ENCODE measurements around the gene CISTR.
"Not testable (repeated sequence)": the region's sequence is repeated elsewhere in the genome, so short reads cannot be mapped to it uniquely, and the experiment has no call there.

CISTR gene

DNA sequence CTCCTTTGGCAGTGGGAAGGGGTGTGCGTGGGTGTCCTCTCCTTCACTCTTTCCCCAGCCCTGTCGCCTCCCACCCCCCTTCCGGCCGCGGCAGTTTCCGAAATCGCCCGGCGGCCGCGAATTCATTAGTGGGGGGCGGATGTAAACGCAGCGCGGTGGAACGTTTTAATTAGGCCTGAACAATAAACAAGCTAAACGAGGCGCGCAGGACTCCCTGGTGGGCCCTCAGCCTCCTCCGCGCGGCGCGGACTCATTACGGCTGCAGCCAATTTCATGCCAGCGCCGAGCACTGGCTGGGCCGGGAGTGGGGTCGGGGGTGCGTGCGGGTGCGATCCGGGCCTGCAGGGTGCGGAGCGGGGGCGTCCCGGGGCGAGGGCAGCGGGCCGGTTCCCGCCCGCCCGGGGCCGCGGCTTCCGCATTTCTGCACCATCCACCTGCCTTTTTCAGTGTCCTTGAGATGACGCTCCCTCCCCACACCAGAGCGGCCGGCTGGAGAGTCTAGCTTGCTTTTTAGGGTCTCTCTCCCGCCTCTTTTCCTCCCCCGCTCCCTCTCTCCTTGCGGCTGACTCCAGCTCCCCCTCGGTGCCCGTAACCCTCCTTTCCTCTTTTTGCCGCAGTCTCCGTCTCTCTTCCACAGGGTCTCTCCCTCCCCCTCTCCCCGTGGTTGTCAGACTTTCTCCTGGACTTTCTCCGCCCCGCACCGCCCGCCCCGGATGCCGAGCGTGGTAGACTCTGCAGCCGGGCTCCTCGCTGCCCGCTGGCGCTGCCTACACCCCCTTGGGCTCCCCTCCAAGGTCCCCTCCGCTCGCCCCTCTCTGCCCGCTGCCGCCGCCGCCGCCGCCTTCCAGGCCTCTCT lies at the start of gene CISTR:
Gene CISTR (minus strand): TSS at position 644 of the 856 bp plus-strand sequence.
- DNase-seq = no peak
- in situ Hi-C loops (cut with HindIII; ENCODE audit: low pct_ligation_motif_present, low pct_unique_long_range_greater_than_20kb, low sequenced_read_pairs) = no loop called here

DNA sequence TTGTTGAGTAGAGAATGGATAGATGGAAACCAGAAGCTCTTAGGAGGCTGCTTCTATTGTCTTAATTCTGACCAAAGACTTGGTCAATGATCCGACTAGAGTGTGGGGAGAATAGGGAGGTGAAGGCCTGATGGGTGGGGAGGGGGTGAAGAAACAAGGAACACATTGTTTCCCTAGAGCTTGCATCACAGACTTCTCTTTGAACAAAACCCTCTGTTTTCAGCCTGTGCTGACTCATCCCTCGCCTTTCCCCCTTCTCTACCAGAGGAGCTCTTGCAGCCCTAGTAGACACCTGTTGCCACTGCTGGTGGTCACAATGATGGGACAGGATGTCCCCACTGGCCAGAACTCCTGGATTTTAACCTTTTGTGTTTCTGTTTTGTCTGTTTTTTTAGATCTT lies 46.8 kb upstream of the CISTR start:
- in situ Hi-C loops (cut with HindIII; ENCODE audit: low pct_ligation_motif_present, low pct_unique_long_range_greater_than_20kb, low sequenced_read_pairs) = no loop called here
- DNase-seq = no peak

DNA sequence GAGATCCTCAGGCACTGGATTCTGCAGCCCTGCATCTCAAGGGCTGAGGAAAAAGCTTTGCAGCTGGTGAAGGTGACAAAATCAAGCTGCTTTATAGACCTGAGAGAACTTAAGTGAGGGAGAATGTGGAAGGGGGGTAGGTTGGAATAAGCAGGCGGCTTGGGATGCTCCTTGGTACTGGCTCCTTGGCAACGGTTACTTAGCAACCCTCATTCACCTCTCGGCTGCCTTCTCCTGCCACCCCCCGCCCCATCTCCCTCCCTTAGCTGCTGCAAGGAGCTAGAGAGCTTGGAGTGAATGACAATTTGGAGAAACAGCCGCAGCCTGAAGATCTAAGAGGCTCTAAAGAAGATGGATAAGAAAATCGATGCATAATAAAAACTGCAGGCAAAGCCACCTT lies 44.1 kb upstream of the CISTR start:
- in situ Hi-C loops (cut with HindIII; ENCODE audit: low pct_ligation_motif_present, low pct_unique_long_range_greater_than_20kb, low sequenced_read_pairs) = no loop called here
- no peak for DNase-seq

DNA sequence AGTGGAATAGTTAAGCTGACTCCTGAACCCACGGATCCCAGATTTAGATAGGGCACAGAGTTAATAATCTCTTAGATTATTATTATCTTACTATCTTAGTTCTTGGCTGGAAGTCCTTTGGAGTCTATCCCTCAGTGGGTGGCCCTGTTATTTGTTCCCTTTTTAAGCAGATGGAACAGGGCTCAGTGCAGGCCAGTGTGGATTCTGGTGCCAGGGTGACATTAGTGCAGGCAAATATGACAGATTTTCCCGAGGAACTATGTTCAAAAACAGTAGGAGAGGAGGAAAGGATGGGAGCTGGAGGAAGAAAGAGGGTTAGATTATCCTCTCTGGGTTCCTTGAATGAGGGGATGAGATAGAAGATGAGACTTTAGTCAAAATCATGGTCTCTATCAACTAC lies 41.4 kb upstream of the CISTR start:
- in situ Hi-C loops (cut with HindIII; ENCODE audit: low pct_ligation_motif_present, low pct_unique_long_range_greater_than_20kb, low sequenced_read_pairs) = no loop called here
- DNase-seq = no peak

DNA sequence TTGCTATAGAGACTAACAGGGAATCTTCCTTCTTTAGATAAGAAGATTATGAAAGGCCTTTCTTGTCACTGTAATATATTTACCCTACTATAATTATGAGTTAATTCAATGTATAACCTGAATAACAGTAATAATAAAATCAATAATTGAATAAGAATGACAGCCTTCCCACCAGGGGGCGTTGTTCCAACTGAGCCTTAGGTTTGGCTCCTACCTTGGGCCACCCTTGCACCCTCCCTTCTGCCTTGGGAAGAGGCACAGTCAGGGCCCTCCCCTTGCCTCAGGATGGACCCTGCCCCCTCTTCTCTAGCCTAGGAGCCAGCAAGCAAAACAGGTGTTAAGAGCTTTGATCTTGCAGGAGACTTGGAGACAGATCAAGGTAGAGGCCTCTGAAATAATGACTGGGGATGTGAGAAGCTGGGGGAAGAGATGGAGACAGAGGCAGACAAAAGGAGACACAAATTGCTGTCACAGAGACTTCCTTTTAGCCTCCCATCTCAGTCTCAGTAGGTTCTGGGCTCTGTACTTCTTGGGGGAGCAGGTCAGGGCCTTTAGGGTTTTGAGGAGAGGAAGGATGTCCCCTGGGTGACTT lies 40.1 kb upstream of the CISTR start:
- peak; percentile 54 for DNase-seq
- in situ Hi-C loops (cut with HindIII; ENCODE audit: low pct_ligation_motif_present, low pct_unique_long_range_greater_than_20kb, low sequenced_read_pairs) = no loop called here

DNA sequence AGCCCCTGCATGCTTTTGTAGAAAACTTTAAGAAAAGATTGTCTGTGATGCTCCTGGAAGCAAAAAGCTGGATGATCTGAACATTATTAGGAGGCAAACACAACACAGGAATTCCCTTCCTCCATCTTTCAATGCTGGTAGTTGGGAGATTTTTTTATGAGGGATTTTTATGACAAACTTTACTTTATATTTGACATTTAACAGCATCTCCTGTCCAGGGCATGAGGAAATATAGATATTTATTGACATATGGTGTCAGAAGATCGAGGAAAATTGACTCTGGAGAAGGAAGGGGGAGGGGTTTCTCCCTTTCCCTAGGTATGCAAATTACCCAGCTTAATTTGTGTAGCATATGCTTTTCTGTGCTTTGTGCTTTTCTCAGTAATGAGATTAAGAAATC lies 37.8 kb upstream of the CISTR start:
- in situ Hi-C loops (cut with HindIII; ENCODE audit: low pct_ligation_motif_present, low pct_unique_long_range_greater_than_20kb, low sequenced_read_pairs) = no loop called here

DNA sequence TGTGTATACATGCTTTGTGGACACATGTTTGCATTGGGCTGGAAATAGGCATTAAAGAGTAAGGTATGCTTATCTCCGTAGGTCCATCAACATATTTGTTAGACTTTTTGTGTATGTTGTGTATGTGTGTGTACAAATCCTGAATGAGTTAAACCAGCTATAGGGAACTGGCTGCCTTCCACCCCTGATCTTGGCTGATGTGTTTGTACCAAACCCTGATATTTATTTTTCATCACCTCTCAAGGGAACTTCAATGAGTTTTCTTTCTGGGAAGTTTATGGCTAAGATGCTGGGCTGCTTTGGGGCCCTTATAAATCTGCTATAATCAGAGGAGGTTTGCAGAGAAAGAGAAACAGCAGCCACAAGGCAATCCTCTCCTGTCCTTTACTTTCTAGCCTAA lies 37.1 kb upstream of the CISTR start:
- DNase-seq = no peak
- in situ Hi-C loops (cut with HindIII; ENCODE audit: low pct_ligation_motif_present, low pct_unique_long_range_greater_than_20kb, low sequenced_read_pairs) = no loop called here

More for the DNA sequence above, 37.8 kb upstream of the CISTR start:
- DNase-seq = no peak

DNA sequence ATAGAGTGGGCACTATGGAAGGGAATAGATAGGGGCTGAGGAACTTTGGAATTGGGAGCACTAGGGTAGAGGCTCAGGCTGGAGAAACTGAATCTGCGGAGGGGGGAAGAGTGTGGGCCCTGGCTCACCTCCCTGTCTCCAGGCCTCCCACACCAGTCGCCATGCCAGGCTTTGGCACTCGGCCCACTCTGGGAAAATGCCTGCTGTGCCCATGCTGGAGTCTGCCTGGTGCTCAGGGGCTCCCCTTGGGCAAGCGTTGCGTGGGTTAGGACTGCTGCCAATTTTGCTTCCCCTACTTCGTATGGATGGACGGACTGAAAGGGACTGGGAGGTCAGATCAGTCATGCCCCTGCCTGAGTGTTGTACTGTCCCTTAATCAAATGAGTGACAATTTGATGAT lies 34.6 kb upstream of the CISTR start:
- DNase-seq = no peak
- in situ Hi-C loops (cut with HindIII; ENCODE audit: low pct_ligation_motif_present, low pct_unique_long_range_greater_than_20kb, low sequenced_read_pairs) = no loop called here

DNA sequence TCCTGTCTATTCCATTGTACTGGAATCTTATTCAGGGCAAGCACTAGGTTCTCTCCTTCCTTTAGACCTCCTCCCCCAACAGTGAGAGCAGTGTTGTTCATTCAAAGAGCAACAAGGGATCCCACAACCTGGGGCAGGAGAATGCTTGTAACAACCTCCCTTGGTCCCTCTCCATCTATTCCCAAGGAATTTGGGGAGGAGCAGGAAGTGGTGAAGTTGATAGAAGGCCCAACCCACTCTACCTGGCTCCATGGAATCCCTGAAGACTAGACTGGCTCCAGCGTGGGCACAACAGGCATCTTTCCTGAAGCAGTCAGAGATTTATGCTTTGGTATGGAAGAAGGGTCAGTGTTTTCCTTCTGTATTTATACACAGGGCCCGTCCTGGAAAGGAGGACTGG lies 33.4 kb upstream of the CISTR start:
- no peak for DNase-seq
- in situ Hi-C loops (cut with HindIII; ENCODE audit: low pct_ligation_motif_present, low pct_unique_long_range_greater_than_20kb, low sequenced_read_pairs) = no loop called here

DNA sequence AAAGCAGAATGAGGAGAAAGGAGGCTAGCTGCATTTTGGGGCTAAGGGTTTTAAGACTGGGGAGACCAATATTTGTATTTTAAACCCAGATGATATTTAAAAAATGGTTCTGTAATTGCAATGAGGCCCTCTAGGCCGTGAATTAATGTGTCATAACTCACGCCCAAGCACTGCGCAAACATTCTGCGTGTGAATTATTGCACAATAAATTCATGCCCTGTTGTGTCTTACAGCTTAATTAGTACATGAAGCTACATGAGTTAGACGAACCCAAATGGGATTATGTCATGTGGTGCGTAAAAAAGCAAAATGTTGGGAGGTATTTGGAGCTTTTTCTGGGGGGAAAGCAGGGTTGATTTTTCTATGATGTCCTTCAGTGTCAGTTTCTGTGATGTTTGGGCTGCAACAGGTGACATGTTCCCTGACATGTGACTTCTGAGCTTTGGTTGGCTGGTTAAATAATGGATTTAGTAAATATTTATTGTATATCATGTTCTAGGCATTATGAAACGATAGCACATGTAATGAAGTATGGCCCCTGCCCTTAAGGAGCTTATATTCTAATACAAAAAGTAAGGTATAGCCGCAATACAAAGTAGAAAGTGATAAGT lies 30.4 kb upstream of the CISTR start:
- in situ Hi-C loops (cut with HindIII; ENCODE audit: low pct_ligation_motif_present, low pct_unique_long_range_greater_than_20kb, low sequenced_read_pairs) = no loop called here
- DNase-seq = no peak

DNA sequence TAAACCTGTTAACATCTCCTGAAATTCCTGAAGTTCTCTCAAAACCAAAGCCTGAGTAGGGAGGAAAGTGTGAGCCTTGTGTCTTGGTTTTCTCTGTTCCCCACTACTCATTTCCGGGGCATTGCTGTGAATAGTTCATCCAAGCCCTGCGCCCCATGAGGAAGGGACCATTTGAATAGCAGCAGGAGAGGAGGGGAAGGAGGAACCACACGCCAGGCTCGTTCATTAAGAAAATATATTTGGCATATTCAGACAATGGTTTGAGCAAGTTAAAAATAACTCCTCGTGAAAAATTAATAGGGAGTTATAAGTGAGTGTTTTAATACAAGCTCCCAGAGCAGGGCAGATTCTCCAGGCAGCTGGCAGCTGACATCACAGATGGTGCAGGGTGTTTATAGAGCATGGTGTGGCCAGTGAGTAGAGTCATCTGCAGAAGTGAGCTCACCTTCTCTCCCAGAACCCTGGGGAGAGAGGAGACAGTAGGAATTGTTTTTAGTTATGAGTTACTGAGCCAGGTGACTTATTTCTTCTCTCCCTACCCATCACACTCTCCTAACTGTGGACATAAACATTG lies 29.5 kb upstream of the CISTR start:
- DNase-seq = no peak
- in situ Hi-C loops (cut with HindIII; ENCODE audit: low pct_ligation_motif_present, low pct_unique_long_range_greater_than_20kb, low sequenced_read_pairs) = no loop called here

DNA sequence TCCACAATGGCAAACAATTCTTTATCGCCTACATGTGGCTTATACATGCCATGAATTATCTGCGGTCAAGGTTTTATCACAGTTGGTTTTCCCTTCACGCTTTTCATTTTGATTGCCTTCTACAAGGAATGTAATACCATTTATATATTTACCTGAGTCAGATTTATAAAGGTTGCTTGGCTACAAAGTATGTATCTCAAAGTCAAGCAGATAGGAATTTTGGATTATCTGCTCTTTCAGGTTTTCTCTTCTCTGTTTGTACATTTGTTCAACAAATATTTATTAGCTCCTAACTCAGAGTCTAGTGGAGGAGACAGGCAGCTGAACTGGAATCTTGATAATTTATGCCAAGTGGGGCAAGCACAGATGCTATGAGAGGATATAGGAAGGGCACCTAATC lies 28.5 kb upstream of the CISTR start:
- DNase-seq = no peak
- in situ Hi-C loops (cut with HindIII; ENCODE audit: low pct_ligation_motif_present, low pct_unique_long_range_greater_than_20kb, low sequenced_read_pairs) = no loop called here

DNA sequence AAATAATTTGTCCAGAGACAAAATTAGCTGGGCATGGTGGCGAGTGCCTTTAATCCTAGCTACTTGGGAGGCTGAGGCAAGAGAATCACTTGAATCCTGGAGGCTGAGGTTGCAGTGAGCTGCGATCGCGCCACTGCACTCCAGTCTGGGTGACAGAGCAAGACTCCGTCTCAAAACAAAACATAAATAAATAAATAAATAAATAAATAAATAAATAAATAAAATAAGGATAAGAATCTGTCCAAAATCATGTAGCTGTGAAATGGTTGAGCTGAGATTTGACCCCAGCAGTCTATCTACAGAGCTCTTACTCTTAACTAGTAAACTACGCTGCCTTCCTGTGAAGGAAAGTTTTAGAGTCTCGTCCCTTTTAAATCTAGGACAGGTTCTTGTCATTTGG lies 27.9 kb upstream of the CISTR start:
- in situ Hi-C loops (cut with HindIII; ENCODE audit: low pct_ligation_motif_present, low pct_unique_long_range_greater_than_20kb, low sequenced_read_pairs); DNase-seq: not testable (repeated sequence)

DNA sequence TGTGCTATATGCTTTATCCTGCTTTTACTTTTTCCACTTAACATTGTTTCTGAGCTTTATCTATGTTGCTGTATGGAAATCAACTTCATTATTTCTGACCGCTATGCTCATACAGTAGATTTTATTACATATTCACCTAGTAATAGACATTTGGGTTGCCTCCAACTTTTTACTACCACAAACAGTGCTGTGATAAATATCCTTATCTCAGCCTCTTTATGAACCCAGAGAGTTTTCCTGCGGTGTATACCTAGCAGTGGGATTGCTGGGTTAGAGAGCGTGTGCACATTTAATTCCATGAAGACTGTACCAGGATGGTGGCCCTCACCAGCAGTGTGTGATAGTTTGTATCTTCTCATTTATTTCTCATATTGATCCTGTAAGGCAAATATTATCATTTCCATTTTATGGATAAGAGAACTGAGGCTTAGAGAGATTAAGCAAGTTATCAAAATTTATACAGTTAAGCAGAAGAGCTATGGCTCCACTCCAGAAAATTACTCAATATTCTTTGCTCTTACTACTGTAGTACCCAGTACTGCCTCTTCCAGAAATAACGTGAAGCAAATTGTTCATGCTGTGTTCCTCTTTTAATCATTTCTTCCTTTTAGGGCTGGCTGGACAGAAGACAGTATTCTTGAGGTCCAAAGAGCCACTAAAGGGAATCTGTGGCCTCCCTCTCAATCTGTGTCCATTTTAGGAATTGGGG lies 26.3 kb upstream of the CISTR start:
- no peak for DNase-seq
- in situ Hi-C loops (cut with HindIII; ENCODE audit: low pct_ligation_motif_present, low pct_unique_long_range_greater_than_20kb, low sequenced_read_pairs) = no loop called here

DNA sequence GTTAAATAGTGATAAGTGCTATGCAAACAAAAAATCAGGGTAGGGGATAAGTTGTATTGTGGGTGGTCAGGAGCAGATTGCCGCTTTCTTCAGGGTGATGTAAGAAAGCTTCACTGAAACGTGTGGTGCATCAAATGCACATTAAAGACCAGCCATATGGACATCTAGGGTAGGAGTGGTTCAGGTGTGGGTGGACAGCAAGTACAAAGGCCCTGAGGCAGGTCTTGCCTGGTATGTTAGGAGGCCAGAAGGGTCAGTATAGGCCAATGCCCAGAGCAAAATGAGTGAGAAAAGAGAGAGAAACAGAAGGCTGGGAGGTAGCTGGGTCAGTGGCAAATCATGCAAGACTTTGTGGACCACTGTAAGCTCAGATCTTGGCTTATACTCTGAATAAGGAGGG lies 25.6 kb upstream of the CISTR start:
- in situ Hi-C loops (cut with HindIII; ENCODE audit: low pct_ligation_motif_present, low pct_unique_long_range_greater_than_20kb, low sequenced_read_pairs) = no loop called here
- no peak for DNase-seq

DNA sequence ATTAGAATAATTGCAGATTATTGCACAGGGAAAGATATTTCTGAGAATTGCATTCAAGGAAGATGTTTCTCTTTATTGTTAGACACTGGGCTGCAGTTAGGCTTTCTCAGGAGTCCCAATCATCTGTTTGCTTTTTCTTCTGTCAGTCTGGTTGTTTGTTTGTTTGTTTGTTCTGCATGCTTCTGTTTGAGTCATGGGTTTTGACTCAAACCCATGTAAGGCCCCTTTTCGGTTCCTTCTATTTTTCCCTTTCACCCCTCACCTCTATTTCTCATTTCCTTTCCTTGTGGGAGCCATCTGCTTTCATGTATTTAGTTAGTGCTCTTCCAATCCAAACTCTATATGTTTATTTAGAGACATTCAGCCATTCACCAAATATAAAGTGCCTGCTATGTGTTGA lies 25.1 kb upstream of the CISTR start:
- in situ Hi-C loops (cut with HindIII; ENCODE audit: low pct_ligation_motif_present, low pct_unique_long_range_greater_than_20kb, low sequenced_read_pairs) = no loop called here
- no peak for DNase-seq

DNA sequence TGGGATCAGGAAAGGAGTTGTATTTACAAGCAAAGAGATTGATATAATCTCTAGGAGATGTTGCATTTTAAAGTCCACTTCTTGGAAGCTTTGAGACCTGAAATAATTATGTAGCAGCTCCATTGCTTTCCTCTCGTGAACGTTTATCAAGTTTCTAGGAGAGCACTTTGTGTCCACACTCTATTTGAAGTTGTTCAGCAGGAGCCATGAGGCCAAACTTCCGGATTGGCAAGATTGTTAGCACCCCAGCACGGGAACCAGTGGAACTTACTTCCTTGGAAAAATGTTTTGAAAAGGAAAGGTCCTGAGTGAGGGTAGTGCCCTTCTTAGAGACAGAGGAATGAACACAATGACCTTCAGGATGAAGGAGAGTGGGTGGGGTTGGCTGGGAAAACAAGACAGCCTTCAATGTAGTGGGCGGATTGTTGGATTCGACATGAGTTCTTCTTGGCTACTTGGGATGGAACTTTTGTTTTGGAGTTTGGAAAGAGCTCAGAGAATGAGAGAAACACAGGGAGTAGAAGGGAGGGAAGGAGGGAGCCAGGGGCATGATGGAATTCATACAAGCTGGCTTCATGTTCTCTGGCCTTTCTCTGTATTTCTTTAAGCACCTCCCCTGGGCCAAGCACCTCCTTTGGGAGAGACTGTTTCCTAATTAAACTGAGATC lies 23.8 kb upstream of the CISTR start:
- in situ Hi-C loops (cut with HindIII; ENCODE audit: low pct_ligation_motif_present, low pct_unique_long_range_greater_than_20kb, low sequenced_read_pairs) = no loop called here
- no peak for DNase-seq

DNA sequence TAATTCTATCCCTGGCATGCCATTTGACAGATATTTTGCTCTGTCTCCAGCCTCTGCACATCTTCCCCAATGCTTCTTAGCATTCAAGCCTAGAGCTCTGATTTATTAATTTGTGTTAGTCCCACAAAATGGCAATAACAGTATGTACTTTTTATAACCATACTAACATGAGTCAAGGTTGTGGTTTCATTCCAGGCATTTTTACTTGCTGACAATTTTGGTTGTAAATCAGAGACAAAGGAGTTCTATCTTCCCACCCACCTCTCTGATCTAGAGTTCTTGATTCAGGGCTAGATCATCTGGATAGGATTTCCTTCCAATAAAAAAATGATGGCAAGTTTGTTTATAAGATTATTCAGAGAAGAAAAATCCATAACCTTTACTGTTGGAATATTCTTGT lies 18.5 kb upstream of the CISTR start:
- in situ Hi-C loops (cut with HindIII; ENCODE audit: low pct_ligation_motif_present, low pct_unique_long_range_greater_than_20kb, low sequenced_read_pairs) = no loop called here
- peak; percentile 81 for DNase-seq
